CD14-positive monocyte (primary cell): ENCODE data around the gene GPR132. TPM values are rescaled to one million over a fixed set of nuclear protein-coding genes. Genes with fewer than 3 reads are reported as not detected.

ENCODE experiments used
- DNase-seq, 3 donors: peaks; one replicate each; pipeline ENCODE4 v3.0.0-alpha.2; 2011 to 2022
- H2AFZ ChIP-seq: 2 replicates; pipeline ENCODE4 v1.6.0; 2012; ENCODE audit warnings: mild to moderate bottlenecking, low read depth, low read length, inconsistent platforms; ENCODE audit not compliant: insufficient read depth, poor library complexity, severe bottlenecking
- H3K27ac ChIP-seq, 2 donors: 1 replicate in 1 of 2; 2 replicates in 1 of 2; pipeline ENCODE4 v1.5.1; 2012 to 2013; ENCODE audit warnings: low read length in 2 of 2, control low read depth in 1 of 2, inconsistent platforms in 1 of 2, low read depth in 1 of 2, mild to moderate bottlenecking in 1 of 2
- H3K27me3 ChIP-seq, 2 donors: one replicate each; pipeline versions ENCODE4 v1.6.0 to v1.6.1; 2011 to 2013; ENCODE audit warnings: low read length in 2 of 2; ENCODE audit not compliant: control insufficient read depth in 2 of 2, insufficient read depth in 2 of 2
- H3K36me3 ChIP-seq, 2 donors: replicated peaks in 1 of 2; 1 replicate in 1 of 2; 2 replicates in 1 of 2; pipeline versions ENCODE4 v1.5.1 to v1.6.1; 2012 to 2013; ENCODE audit warnings: low read length in 2 of 2, control low read depth in 1 of 2, inconsistent platforms in 1 of 2, mild to moderate bottlenecking in 1 of 2; ENCODE audit not compliant: insufficient read depth in 2 of 2, control insufficient read depth in 1 of 2
- H3K4me1 ChIP-seq, 2 donors: 1 replicate in 1 of 2; 2 replicates in 1 of 2; pipeline versions ENCODE4 v1.5.1 to v1.6.1; 2012 to 2013; ENCODE audit warnings: low read length in 2 of 2, control low read depth in 1 of 2, inconsistent platforms in 1 of 2, mild to moderate bottlenecking in 1 of 2, moderate library complexity in 1 of 2; ENCODE audit not compliant: insufficient read depth in 2 of 2, control insufficient read depth in 1 of 2
- H3K4me2 ChIP-seq: replicated peaks from 2 replicates; pipeline ENCODE3; 2012; ENCODE audit warnings: low read length, moderate library complexity, mild to moderate bottlenecking; ENCODE audit not compliant: poor library complexity, severe bottlenecking; ENCODE audit errors: extremely low read depth
- H3K4me3 ChIP-seq, 3 experiments: fragments of 200-600 bp in 1 of 3; sonication (generic) in 1 of 3; replicated peaks in 1 of 3; 1 replicate in 2 of 3; 2 replicates in 1 of 3; pipeline ENCODE4 v1.5.1; 2011 to 2013; ENCODE audit warnings: low read length in 3 of 3, mild to moderate bottlenecking in 3 of 3, control low read depth in 2 of 3, low read depth in 2 of 3, inconsistent platforms in 1 of 3, moderate library complexity in 1 of 3
- H3K79me2 ChIP-seq: 2 replicates; pipeline ENCODE4 v1.6.0; 2012; ENCODE audit warnings: mild to moderate bottlenecking, control low read depth, inconsistent platforms, low read length, moderate library complexity; ENCODE audit not compliant: insufficient read depth
- H3K9ac ChIP-seq: 2 replicates; pipeline ENCODE4 v1.6.0; 2017; ENCODE audit warnings: low read length, mild to moderate bottlenecking; ENCODE audit not compliant: insufficient read depth, poor library complexity, severe bottlenecking
- H3K9me3 ChIP-seq, 2 donors: replicated peaks in 1 of 2; 1 replicate in 1 of 2; 2 replicates in 1 of 2; pipeline versions ENCODE4 v1.5.1 to v1.6.1; 2012 to 2013; ENCODE audit warnings: low read length in 2 of 2, control low read depth in 1 of 2; ENCODE audit not compliant: control insufficient read depth in 1 of 2, insufficient read depth in 1 of 2
- H4K20me1 ChIP-seq: 2 replicates; pipeline ENCODE4 v1.6.0; 2012; ENCODE audit warnings: mild to moderate bottlenecking, low read length, control low read depth, moderate library complexity; ENCODE audit not compliant: insufficient read depth
- H3K27ac Mint-ChIP-seq, 7 donors: one replicate each; pipeline ENCODE4 v1.8.0; 2020; ENCODE audit warnings: mild to moderate bottlenecking in 7 of 7, mixed read lengths in 7 of 7, moderate library complexity in 6 of 7, inconsistent platforms in 2 of 7
- H3K27me3 Mint-ChIP-seq, 3 donors: one replicate each; pipeline ENCODE4 v1.8.0; 2021 to 2022; ENCODE audit warnings: low read depth in 3 of 3, mild to moderate bottlenecking in 3 of 3, mixed read lengths in 3 of 3, moderate library complexity in 3 of 3, inconsistent platforms in 1 of 3
- H3K36me3 Mint-ChIP-seq, 2 donors: one replicate each; pipeline ENCODE4 v1.8.0; 2020; ENCODE audit warnings: mixed read lengths in 2 of 2, inconsistent platforms in 1 of 2, mild to moderate bottlenecking in 1 of 2
- H3K4me1 Mint-ChIP-seq: one replicate; pipeline ENCODE4 v1.8.0; 2020; ENCODE audit warnings: mild to moderate bottlenecking, mixed read lengths
- H3K4me3 Mint-ChIP-seq, 2 donors: one replicate each; pipeline ENCODE4 v1.8.0; 2020; ENCODE audit warnings: mild to moderate bottlenecking in 2 of 2, mixed read lengths in 2 of 2, moderate library complexity in 1 of 2
- H3K9me3 Mint-ChIP-seq, 7 donors: one replicate each; pipeline ENCODE4 v1.8.0; 2020 to 2022; ENCODE audit warnings: mixed read lengths in 7 of 7, mild to moderate bottlenecking in 6 of 7, moderate library complexity in 6 of 7, inconsistent platforms in 2 of 7
- WGBS: methylation state at CpG from one replicate; pipeline ENCODE4 v1.1.5; 2013; ENCODE audit warnings: missing lambda C conversion rate; ENCODE audit not compliant: insufficient coverage; 5-methylcytosine and 5-hydroxymethylcytosine counted together
- intact Hi-C, 2 donors: fragments of 100-400 bp; cut with micrococcal nuclease; formaldehyde crosslinking; loops; one replicate each; pipeline versions ENCODE4 v1.15.0 to v1.15.1; 2023
- polyA plus RNA-seq, 3 donors: library from polyadenylated mRNA; depleted of rRNA in 1 of 3; unstranded in 2 of 3; stranded (reverse) in 1 of 3; fragments of 300-500 nt in 2 of 3; fragments of >200 nt in 1 of 3; fragmentation: Illumina TruSeq in 2 of 3; gene quantifications; 1 replicate in 2 of 3; 2 replicates in 1 of 3; pipeline ENCODE4 v1.2.3, GENCODE V29; 2012 to 2021
- TF ChIP-seq, protein P1 (sequence below): fragments of 200-600 bp; IDR thresholded peaks from one replicate; pipeline ENCODE4 v1.8.0; 2022; ENCODE audit warnings: antibody characterized with exemption, mild to moderate bottlenecking

The GPR132 gene
- polyA plus RNA-seq, 3 donors, result 6.3 to 19.0 (median 13.0) TPM

DNA sequence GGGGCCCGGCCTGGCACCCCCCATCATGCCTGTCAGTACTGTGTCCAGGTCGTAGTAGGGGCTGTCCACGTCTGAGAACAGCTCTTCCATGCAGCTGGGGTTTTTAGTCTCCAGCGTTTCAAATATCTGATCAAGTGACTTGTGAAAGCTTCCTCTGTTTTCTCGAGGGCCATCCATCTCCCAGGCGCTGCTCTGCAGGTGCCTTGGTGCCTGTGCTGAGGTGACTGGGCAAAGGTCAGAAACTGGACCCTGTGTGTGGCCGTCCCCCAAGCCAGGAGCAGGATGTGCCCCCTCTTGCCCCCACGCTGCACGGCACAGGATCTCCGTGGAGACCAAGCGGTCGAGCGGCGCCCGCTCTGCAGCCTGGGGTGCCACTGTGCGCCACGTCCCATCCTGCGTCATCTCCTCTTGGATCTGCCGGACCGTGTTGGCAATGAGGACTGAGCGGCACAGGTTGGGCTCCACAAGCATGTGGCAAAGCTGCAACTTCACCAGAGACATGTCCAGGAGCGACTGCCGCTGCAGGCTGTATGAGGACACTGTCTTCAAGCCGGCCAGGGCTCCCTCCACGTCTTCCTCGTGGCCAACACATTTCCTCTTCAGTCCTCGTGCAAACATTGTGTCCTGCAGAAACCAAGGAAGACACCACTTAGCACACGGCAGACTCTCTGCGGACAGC lies 53.8 kb downstream of the GPR132 start:
- H3K4me2 ChIP-seq, result no peak overlapping the region
- TF ChIP-seq, protein P1, sequence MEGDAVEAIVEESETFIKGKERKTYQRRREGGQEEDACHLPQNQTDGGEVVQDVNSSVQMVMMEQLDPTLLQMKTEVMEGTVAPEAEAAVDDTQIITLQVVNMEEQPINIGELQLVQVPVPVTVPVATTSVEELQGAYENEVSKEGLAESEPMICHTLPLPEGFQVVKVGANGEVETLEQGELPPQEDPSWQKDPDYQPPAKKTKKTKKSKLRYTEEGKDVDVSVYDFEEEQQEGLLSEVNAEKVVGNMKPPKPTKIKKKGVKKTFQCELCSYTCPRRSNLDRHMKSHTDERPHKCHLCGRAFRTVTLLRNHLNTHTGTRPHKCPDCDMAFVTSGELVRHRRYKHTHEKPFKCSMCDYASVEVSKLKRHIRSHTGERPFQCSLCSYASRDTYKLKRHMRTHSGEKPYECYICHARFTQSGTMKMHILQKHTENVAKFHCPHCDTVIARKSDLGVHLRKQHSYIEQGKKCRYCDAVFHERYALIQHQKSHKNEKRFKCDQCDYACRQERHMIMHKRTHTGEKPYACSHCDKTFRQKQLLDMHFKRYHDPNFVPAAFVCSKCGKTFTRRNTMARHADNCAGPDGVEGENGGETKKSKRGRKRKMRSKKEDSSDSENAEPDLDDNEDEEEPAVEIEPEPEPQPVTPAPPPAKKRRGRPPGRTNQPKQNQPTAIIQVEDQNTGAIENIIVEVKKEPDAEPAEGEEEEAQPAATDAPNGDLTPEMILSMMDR, result no peak
- intact Hi-C loops, result loop anchor here in 1 of 2 donors (5.0 kb wide), 1 partner anchor 36 kb away; no protein-coding TSS in a partner anchor
- no peaks in the 10 kb centered on the region for H3K9me3 ChIP-seq
- H3K79me2 ChIP-seq, result peaks cover 81% of the 10 kb centered on the region
- Mint-ChIP-seq H3K4me3 (no peak overlapping the region), H3K9me3 (no peaks in the 10 kb centered on the region), H3K36me3 (peaks cover 48 to 66% of the 10 kb centered on the region in 2 donors), H3K27me3 (peaks cover 0 to 2% (median 0%) of the 10 kb centered on the region in 3 donors), H3K4me1 (peaks cover 37% of the 10 kb centered on the region), H3K27ac (peak overlapping the region in 3 of 7 donors; percentile 58 to 81 (median 62))
- no peak overlapping the region for H2AFZ ChIP-seq
- peaks cover 0 to 20% of the 10 kb centered on the region in 2 donors for H3K4me1 ChIP-seq
- peak overlapping the region in 1 of 2 donors; percentile 12 for H3K27ac ChIP-seq
- no peak overlapping the region for H3K4me3 ChIP-seq
- no peaks in the 10 kb centered on the region for H3K27me3 ChIP-seq
- no peak for DNase-seq
- H3K36me3 ChIP-seq, result peaks cover 41 to 59% of the 10 kb centered on the region in 2 donors
- no peak overlapping the region for H3K9ac ChIP-seq
- WGBS, result 91% methylated on average over 29 of the region's 29 CpGs
- peaks cover 37% of the 10 kb centered on the region for H4K20me1 ChIP-seq

DNA sequence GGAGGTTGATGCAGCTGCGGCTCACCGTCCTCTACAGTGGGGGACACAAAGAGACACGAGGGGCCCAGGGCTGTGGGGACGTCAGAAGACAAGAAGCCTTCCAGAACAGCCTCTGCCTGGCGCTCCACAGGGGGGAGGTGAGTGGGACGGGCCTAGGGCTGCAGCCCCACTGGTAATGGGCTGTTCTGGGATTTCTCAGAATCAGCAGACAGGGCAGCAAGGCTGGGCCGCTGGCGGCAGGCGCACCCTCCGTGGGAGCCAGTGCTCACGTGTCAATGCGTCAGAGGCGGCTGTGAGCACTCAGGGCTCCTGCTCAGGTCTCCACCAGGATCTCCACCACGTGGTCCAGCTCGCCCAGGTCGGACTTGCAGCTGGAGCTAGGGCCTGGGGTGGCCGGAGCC lies 54.3 kb downstream of the GPR132 start:
- H3K79me2 ChIP-seq, result peaks cover 76% of the 10 kb centered on the region
- DNase-seq, result no peak
- H3K9me3 Mint-ChIP-seq, result no peaks in the 10 kb centered on the region
- H3K4me2 ChIP-seq, result no peak overlapping the region
- peaks cover 37% of the 10 kb centered on the region for H4K20me1 ChIP-seq
- H3K9me3 ChIP-seq, result no peaks in the 10 kb centered on the region
- H3K27me3 Mint-ChIP-seq, result peaks cover 0 to 2% (median 0%) of the 10 kb centered on the region in 3 donors
- peaks cover 0 to 17% of the 10 kb centered on the region in 2 donors for H3K4me1 ChIP-seq
- TF ChIP-seq, protein P1, result no peak
- peaks cover 31% of the 10 kb centered on the region for H3K4me1 Mint-ChIP-seq
- H2AFZ ChIP-seq, result no peak overlapping the region
- H3K4me3 Mint-ChIP-seq, result no peak overlapping the region
- intact Hi-C loops, result loop anchor here in 1 of 2 donors (5.0 kb wide), 1 partner anchor 36 kb away; no protein-coding TSS in a partner anchor
- no peak overlapping the region for H3K27ac ChIP-seq
- H3K27me3 ChIP-seq, result no peaks in the 10 kb centered on the region
- peak overlapping the region in 2 of 7 donors; percentile 18 to 25 for H3K27ac Mint-ChIP-seq
- no peak overlapping the region for H3K9ac ChIP-seq
- peaks cover 45 to 62% of the 10 kb centered on the region in 2 donors for H3K36me3 Mint-ChIP-seq
- no peak overlapping the region for H3K4me3 ChIP-seq
- WGBS, result 89% methylated on average over 17 of the region's 17 CpGs
- H3K36me3 ChIP-seq, result peaks cover 42 to 61% of the 10 kb centered on the region in 2 donors
